HG03571 (cell line): ENCODE measurements around the gene TAS2R41.
A peak's percentile ranks its signal among the peaks of the same experiment; 100 is the strongest.

Experiments used
- ATAC-seq: cut with Tn5 transposase; IDR thresholded peaks from one replicate; pipeline ENCODE4 v1.9.1; 2021; ENCODE audit not compliant: unreplicated experiment

TAS2R41 gene

GRCh38 chr7:143477501-143478150 is at the start of gene TAS2R41:
Gene TAS2R41, plus strand, starts transcription at chr7:143477873. Its CDS starts 0 bp downstream, at chr7:143477873.
- no peak for ATAC-seq

- ATAC-seq = no peak
Measured at GRCh38 chr7:143429770-143430698, 47.6 kb upstream of the TAS2R41 start.

GRCh38 chr7:143431109-143431508 is 46.6 kb upstream of the TAS2R41 start:
- no peak for ATAC-seq

GRCh38 chr7:143433759-143434158 is 43.9 kb upstream of the TAS2R41 start:
- no peak for ATAC-seq

- ATAC-seq = no peak
Measured at GRCh38 chr7:143434660-143435059, 43.0 kb upstream of the TAS2R41 start.

GRCh38 chr7:143435266-143435665 is 42.4 kb upstream of the TAS2R41 start:
- ATAC-seq = no peak

GRCh38 chr7:143436325-143436946 is 41.2 kb upstream of the TAS2R41 start:
- ATAC-seq = peak; percentile 82

- ATAC-seq = peak; percentile 38
Measured at GRCh38 chr7:143437578-143437977, 40.1 kb upstream of the TAS2R41 start.

- ATAC-seq = no peak
Measured at GRCh38 chr7:143439866-143440265, 37.8 kb upstream of the TAS2R41 start.

GRCh38 chr7:143443153-143443552 is 34.5 kb upstream of the TAS2R41 start, which contains the start of gene TAS2R60:
Gene TAS2R60, plus strand, starts transcription at chr7:143443453. Its CDS starts 0 bp downstream, at chr7:143443453.
- ATAC-seq = no peak

- ATAC-seq = no peak
Measured at GRCh38 chr7:143444063-143444782, 33.5 kb upstream of the TAS2R41 start.

- no peak for ATAC-seq
Measured at GRCh38 chr7:143444785-143445184, 32.9 kb upstream of the TAS2R41 start.

GRCh38 chr7:143447466-143447865 is 30.2 kb upstream of the TAS2R41 start:
- ATAC-seq = no peak

- ATAC-seq = no peak
Measured at GRCh38 chr7:143448429-143448828, 29.2 kb upstream of the TAS2R41 start.

GRCh38 chr7:143449793-143450192 is 27.9 kb upstream of the TAS2R41 start:
- no peak for ATAC-seq

GRCh38 chr7:143451122-143451521 is 26.6 kb upstream of the TAS2R41 start:
- no peak for ATAC-seq

- no peak for ATAC-seq
Measured at GRCh38 chr7:143451746-143452145, 25.9 kb upstream of the TAS2R41 start.

- ATAC-seq = no peak
Measured at GRCh38 chr7:143452495-143452894, 25.2 kb upstream of the TAS2R41 start.

GRCh38 chr7:143454091-143454680 is 23.5 kb upstream of the TAS2R41 start:
- no peak for ATAC-seq

GRCh38 chr7:143455491-143455890 is 22.2 kb upstream of the TAS2R41 start:
- no peak for ATAC-seq

GRCh38 chr7:143455942-143456341 is 21.7 kb upstream of the TAS2R41 start:
- no peak for ATAC-seq
